KOPT-K1 (cell line): Measurements from ENCODE around the gene FAM163B.

Source experiments
- H3K27ac ChIP-seq: fragments of 200-600 bp; sonication (generic); 2 replicates; pipeline ENCODE4 v1.5.1; 2016; ENCODE audit warnings: antibody characterized with exemption, mild to moderate bottlenecking, low read depth, low read length; ENCODE audit not compliant: poor library complexity, severe bottlenecking
- H3K36me3 ChIP-seq: fragments of 200-600 bp; sonication (generic); 2 replicates; pipeline ENCODE4 v1.5.1; 2017; ENCODE audit warnings: antibody characterized with exemption, mild to moderate bottlenecking, low read length, moderate library complexity; ENCODE audit not compliant: insufficient read depth
- H3K9me3 ChIP-seq: fragments of 200-600 bp; sonication (generic); 2 replicates; pipeline ENCODE4 v1.5.1; 2017; ENCODE audit warnings: antibody characterized with exemption, low read length, mild to moderate bottlenecking; ENCODE audit not compliant: insufficient read depth, poor library complexity, severe bottlenecking

Gene FAM163B

GRCh38 chr9:133554729-133555128 is 54.5 kb downstream of the FAM163B start:
- H3K27ac ChIP-seq: no peak overlapping the region
- H3K36me3 ChIP-seq: no peaks in the 10 kb centered on the region
- no peaks in the 10 kb centered on the region for H3K9me3 ChIP-seq

GRCh38 chr9:133553973-133554713 is 55.0 kb downstream of the FAM163B start:
- Histone ChIP-seq H3K9me3 (no peaks in the 10 kb centered on the region), H3K36me3 (no peaks in the 10 kb centered on the region), H3K27ac (no peak overlapping the region)

- H3K9me3 ChIP-seq: no peaks in the 10 kb centered on the region
- no peaks in the 10 kb centered on the region for H3K36me3 ChIP-seq
- H3K27ac ChIP-seq: no peak overlapping the region
These were observed 56.1 kb downstream of the FAM163B start for GRCh38 chr9:133553123-133553522.

- no peaks in the 10 kb centered on the region for H3K9me3 ChIP-seq
- H3K27ac ChIP-seq: no peak overlapping the region
- H3K36me3 ChIP-seq: no peaks in the 10 kb centered on the region
These were observed 57.0 kb downstream of the FAM163B start for GRCh38 chr9:133552236-133552635.

GRCh38 chr9:133551446-133551845 is 57.7 kb downstream of the FAM163B start:
- no peak overlapping the region for H3K27ac ChIP-seq
- H3K36me3 ChIP-seq: no peaks in the 10 kb centered on the region
- H3K9me3 ChIP-seq: no peaks in the 10 kb centered on the region

- Histone ChIP-seq H3K36me3 (no peaks in the 10 kb centered on the region), H3K9me3 (no peaks in the 10 kb centered on the region), H3K27ac (no peak overlapping the region)
These were observed 62.1 kb downstream of the FAM163B start for GRCh38 chr9:133547116-133547515.

GRCh38 chr9:133546287-133546680 is 62.9 kb downstream of the FAM163B start:
- Histone ChIP-seq H3K9me3 (no peaks in the 10 kb centered on the region), H3K36me3 (no peaks in the 10 kb centered on the region), H3K27ac (no peak overlapping the region)

GRCh38 chr9:133545494-133546286 is 63.5 kb downstream of the FAM163B start:
- Histone ChIP-seq H3K36me3 (no peaks in the 10 kb centered on the region), H3K9me3 (no peaks in the 10 kb centered on the region), H3K27ac (no peak overlapping the region)

GRCh38 chr9:133543772-133544467 is 65.3 kb downstream of the FAM163B start:
- no peaks in the 10 kb centered on the region for H3K36me3 ChIP-seq
- no peak overlapping the region for H3K27ac ChIP-seq
- H3K9me3 ChIP-seq: no peaks in the 10 kb centered on the region

- Histone ChIP-seq H3K27ac (no peak overlapping the region), H3K9me3 (no peaks in the 10 kb centered on the region), H3K36me3 (no peaks in the 10 kb centered on the region)
These were observed 67.2 kb downstream of the FAM163B start for GRCh38 chr9:133542002-133542401.

- no peak overlapping the region for H3K27ac ChIP-seq
- H3K36me3 ChIP-seq: no peaks in the 10 kb centered on the region
- H3K9me3 ChIP-seq: no peaks in the 10 kb centered on the region
These were observed 68.5 kb downstream of the FAM163B start for GRCh38 chr9:133540698-133541025.

- no peak overlapping the region for H3K27ac ChIP-seq
These were observed 69.0 kb downstream of the FAM163B start for GRCh38 chr9:133539991-133540697.

GRCh38 chr9:133538851-133539833 is 70.0 kb downstream of the FAM163B start:
- Histone ChIP-seq H3K27ac (no peak overlapping the region), H3K36me3 (no peaks in the 10 kb centered on the region), H3K9me3 (no peaks in the 10 kb centered on the region)

More at GRCh38 chr9:133539991-133540697, 69.0 kb downstream of the FAM163B start:
- Histone ChIP-seq H3K9me3 (no peaks in the 10 kb centered on the region), H3K36me3 (no peaks in the 10 kb centered on the region)

GRCh38 chr9:133538176-133538575 is 71.0 kb downstream of the FAM163B start:
- Histone ChIP-seq H3K36me3 (no peaks in the 10 kb centered on the region), H3K27ac (no peak overlapping the region), H3K9me3 (no peaks in the 10 kb centered on the region)
